ENCODE results near the gene DPP7.
A peak's percentile ranks its signal among the peaks of the same experiment; 100 is the strongest.
"Not testable (repeated sequence)": the region's sequence is repeated elsewhere in the genome, so short reads cannot be mapped to it uniquely, and the experiment has no call there.

DPP7 gene

DNA sequence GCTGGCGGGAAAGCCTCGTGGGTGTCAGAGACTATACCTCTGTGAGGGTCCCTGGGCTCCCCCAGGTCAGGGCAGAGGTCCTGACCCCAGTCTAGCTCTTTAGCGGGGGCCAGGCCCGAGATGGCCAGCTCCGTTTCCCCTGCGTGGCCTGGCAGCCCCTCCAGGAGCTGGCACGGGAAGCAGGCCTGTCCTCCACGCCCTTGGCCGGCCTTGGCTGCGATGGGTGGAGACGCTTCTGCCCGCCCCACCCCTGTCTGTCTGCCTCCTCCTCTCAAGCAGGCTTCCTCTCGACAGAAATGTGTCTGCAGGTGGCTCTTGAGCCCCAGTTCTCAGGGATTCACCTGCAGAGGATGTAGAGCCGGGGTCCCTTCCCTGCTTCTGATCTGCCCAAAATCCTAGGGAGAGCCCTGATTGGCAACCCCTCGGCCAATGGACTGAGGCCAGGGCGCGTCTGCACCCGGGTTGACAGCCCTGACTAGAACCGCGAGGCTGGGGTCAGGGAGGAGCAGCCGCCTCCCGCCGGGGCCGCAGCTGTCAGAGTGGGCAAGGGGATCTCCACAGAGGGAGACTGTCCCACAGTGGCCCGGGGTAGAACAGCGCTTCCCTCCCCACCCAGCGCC is 21.8 kb upstream of the DPP7 start:
- TF ChIP-seq CTCF (IDR thresholded peaks at IDR 0.05; ENCODE audit: poor library complexity, severe bottlenecking) = no peak
- peak; percentile 60 for DNase-seq (ENCODE audit: low spot score)
- Histone ChIP-seq H3K9me3 (ENCODE audit: severe bottlenecking) (no peaks in the 10 kb centered on the region), H3K4me1 (ENCODE audit: insufficient read depth, poor library complexity, severe bottlenecking) (no peaks in the 10 kb centered on the region), H3K27me3 (ENCODE audit: insufficient read depth, poor library complexity, severe bottlenecking) (peaks cover 52% of the 10 kb centered on the region), H3K27ac (ENCODE audit: poor library complexity, severe bottlenecking) (no peak overlapping the region), H3K36me3 (ENCODE audit: low read depth) (no peaks in the 10 kb centered on the region), H3K4me3 (ENCODE audit: severe bottlenecking) (no peak overlapping the region)
- ATAC-seq (ENCODE audit: low read depth) = peak; percentile 40; the same call in 2 of the 3 replicates

GRCh38 chr9:137135154-137135553 is 20.6 kb upstream of the DPP7 start:
- H3K4me1 ChIP-seq (ENCODE audit: insufficient read depth, poor library complexity, severe bottlenecking); H3K36me3 ChIP-seq (ENCODE audit: low read depth); ATAC-seq (ENCODE audit: low read depth); H3K4me3 ChIP-seq (ENCODE audit: severe bottlenecking); H3K9me3 ChIP-seq (ENCODE audit: severe bottlenecking); H3K27ac ChIP-seq (ENCODE audit: poor library complexity, severe bottlenecking); DNase-seq (ENCODE audit: low spot score): not testable (repeated sequence)
- peaks cover 40% of the 10 kb centered on the region for H3K27me3 ChIP-seq (ENCODE audit: insufficient read depth, poor library complexity, severe bottlenecking)

- peaks cover 31% of the 10 kb centered on the region for H3K27me3 ChIP-seq (ENCODE audit: insufficient read depth, poor library complexity, severe bottlenecking)
- no peaks in the 10 kb centered on the region for H3K4me1 ChIP-seq (ENCODE audit: insufficient read depth, poor library complexity, severe bottlenecking)
- H3K36me3 ChIP-seq (ENCODE audit: low read depth) = no peaks in the 10 kb centered on the region
- ATAC-seq (ENCODE audit: low read depth) (no peak), DNase-seq (ENCODE audit: low spot score) (no peak)
- H3K9me3 ChIP-seq (ENCODE audit: severe bottlenecking) = no peaks in the 10 kb centered on the region
- H3K27ac ChIP-seq (ENCODE audit: poor library complexity, severe bottlenecking) = no peak overlapping the region
- TF ChIP-seq CTCF (IDR thresholded peaks at IDR 0.05; ENCODE audit: poor library complexity, severe bottlenecking) = no peak
- no peak overlapping the region for H3K4me3 ChIP-seq (ENCODE audit: severe bottlenecking)
These were observed 19.7 kb upstream of the DPP7 start for GRCh38 chr9:137134191-137134590.

GRCh38 chr9:137130176-137130755 is 15.7 kb upstream of the DPP7 start:
- DNase-seq (ENCODE audit: low spot score) (no peak), ATAC-seq (ENCODE audit: low read depth) (peak; percentile 16)
- no peaks in the 10 kb centered on the region for H3K27me3 ChIP-seq (ENCODE audit: insufficient read depth, poor library complexity, severe bottlenecking)
- H3K4me1 ChIP-seq (ENCODE audit: insufficient read depth, poor library complexity, severe bottlenecking) = no peaks in the 10 kb centered on the region
- H3K9me3 ChIP-seq (ENCODE audit: severe bottlenecking) = no peaks in the 10 kb centered on the region
- H3K36me3 ChIP-seq (ENCODE audit: low read depth) = no peaks in the 10 kb centered on the region
- peak overlapping the region; percentile 55 for H3K4me3 ChIP-seq (ENCODE audit: severe bottlenecking)
- no peak for TF ChIP-seq CTCF (IDR thresholded peaks at IDR 0.05; ENCODE audit: poor library complexity, severe bottlenecking)
- H3K27ac ChIP-seq (ENCODE audit: poor library complexity, severe bottlenecking) = peak overlapping the region; percentile 65

- no peaks in the 10 kb centered on the region for H3K36me3 ChIP-seq (ENCODE audit: low read depth)
- peak; percentile 88 for DNase-seq (ENCODE audit: low spot score)
- H3K27me3 ChIP-seq (ENCODE audit: insufficient read depth, poor library complexity, severe bottlenecking) = no peaks in the 10 kb centered on the region
- H3K4me1 ChIP-seq (ENCODE audit: insufficient read depth, poor library complexity, severe bottlenecking) = no peaks in the 10 kb centered on the region
- peak overlapping the region; percentile 55 for H3K4me3 ChIP-seq (ENCODE audit: severe bottlenecking)
- TF ChIP-seq CTCF (IDR thresholded peaks at IDR 0.05; ENCODE audit: poor library complexity, severe bottlenecking) = no peak
- peak; percentile 96 for ATAC-seq (ENCODE audit: low read depth)
- H3K9me3 ChIP-seq (ENCODE audit: severe bottlenecking) = no peaks in the 10 kb centered on the region
- peak overlapping the region; percentile 65 for H3K27ac ChIP-seq (ENCODE audit: poor library complexity, severe bottlenecking)
These were observed 15.1 kb upstream of the DPP7 start for GRCh38 chr9:137129456-137130175.

All from RWPE2 (cell line).